ENCODE measurements around the gene ROR2. TPM values are rescaled to one million over a fixed set of nuclear protein-coding genes. Genes with fewer than 3 reads are reported as not detected.

ROR2 gene
- total RNA-seq, 4 donors from 2014 or later, result 9.5 to 17.7 (median 15.9) TPM

- 80 to 88% methylated on average over 2 of the region's 2 CpGs for WGBS, 2 donors
- Histone ChIP-seq H3K4me1 (no peaks in the 10 kb centered on the region), H3K27me3 (no peaks in the 10 kb centered on the region), H3K27ac (no peak overlapping the region), H3K4me3 (replicated peaks in 1 of 3) (no peak overlapping the region), H3K9me3 (no peaks in the 10 kb centered on the region), H3K36me3 (no peaks in the 10 kb centered on the region)
- no peak for DNase-seq
- intact Hi-C loops (cut with DNase I), result no loop called here
- no peak for TF ChIP-seq POLR2A (IDR thresholded peaks at IDR 0.05)
- no peak for TF ChIP-seq CTCF (IDR thresholded peaks at IDR 0.05)
Measured at GRCh38 chr9:91751922-91752321, 198.1 kb downstream of the ROR2 start.

- no peaks in the 10 kb centered on the region for H3K4me1 ChIP-seq
- no peak for TF ChIP-seq CTCF (IDR thresholded peaks at IDR 0.05)
- no peak for TF ChIP-seq POLR2A (IDR thresholded peaks at IDR 0.05)
- 83 to 85% methylated on average over 6 of the region's 6 CpGs for WGBS, 2 donors
Measured at GRCh38 chr9:91750343-91750742, 199.7 kb downstream of the ROR2 start.

GRCh38 chr9:91746904-91747303 is 203.1 kb downstream of the ROR2 start:
- intact Hi-C loops (cut with DNase I), result no loop called here
- Histone ChIP-seq H3K4me1 (no peaks in the 10 kb centered on the region), H3K9me3 (no peaks in the 10 kb centered on the region), H3K36me3 (no peaks in the 10 kb centered on the region), H3K27ac (no peak overlapping the region), H3K4me3 (replicated peaks in 1 of 3) (no peak overlapping the region), H3K27me3 (no peaks in the 10 kb centered on the region)
- whole genome bisulfite sequencing, 2 donors, result 85 to 89% methylated on average over 9 of the region's 9 CpGs
- no peak for DNase-seq
- TF ChIP-seq POLR2A (IDR thresholded peaks at IDR 0.05) (no peak), CTCF (IDR thresholded peaks at IDR 0.05) (no peak)

More at GRCh38 chr9:91750343-91750742, 199.7 kb downstream of the ROR2 start:
- DNase-seq, result no peak
- no peaks in the 10 kb centered on the region for H3K36me3 ChIP-seq
- H3K27me3 ChIP-seq, result no peaks in the 10 kb centered on the region
- no peak overlapping the region for H3K4me3 ChIP-seq (replicated peaks in 1 of 3)
- no peak overlapping the region for H3K27ac ChIP-seq
- intact Hi-C loops (cut with DNase I), result no loop called here
- H3K9me3 ChIP-seq, result no peaks in the 10 kb centered on the region

- Histone ChIP-seq H3K9me3 (no peaks in the 10 kb centered on the region), H3K4me1 (no peaks in the 10 kb centered on the region), H3K27me3 (no peaks in the 10 kb centered on the region), H3K27ac (no peak overlapping the region), H3K36me3 (no peaks in the 10 kb centered on the region), H3K4me3 (replicated peaks in 1 of 3) (no peak overlapping the region)
- no peak for DNase-seq
- 93 to 95% methylated on average over 10 of the region's 10 CpGs for WGBS, 2 donors
- intact Hi-C loops (cut with DNase I), result no loop called here
- TF ChIP-seq POLR2A (IDR thresholded peaks at IDR 0.05) (no peak), CTCF (IDR thresholded peaks at IDR 0.05) (no peak)
Measured at GRCh38 chr9:91746357-91746756, 203.7 kb downstream of the ROR2 start.

- no peaks in the 10 kb centered on the region for H3K36me3 ChIP-seq
Measured at GRCh38 chr9:91744114-91744513, 205.9 kb downstream of the ROR2 start.

More at GRCh38 chr9:91744114-91744513, 205.9 kb downstream of the ROR2 start:
- DNase-seq, result no peak
- Histone ChIP-seq H3K4me3 (replicated peaks in 1 of 3) (no peak overlapping the region), H3K27me3 (no peaks in the 10 kb centered on the region), H3K27ac (no peak overlapping the region), H3K9me3 (no peaks in the 10 kb centered on the region), H3K4me1 (no peaks in the 10 kb centered on the region)
- WGBS, 2 donors, result 84 to 90% methylated on average over 7 of the region's 7 CpGs
- no peak for TF ChIP-seq CTCF (IDR thresholded peaks at IDR 0.05)
- no peak for TF ChIP-seq POLR2A (IDR thresholded peaks at IDR 0.05)
- intact Hi-C loops (cut with DNase I), result no loop called here

All from thyroid gland (tissue), 4 donors.